Neural cell (in vitro differentiated cells): ENCODE results near the gene INPP5B. TPM values are rescaled to one million over a fixed set of nuclear protein-coding genes. Genes with fewer than 3 reads are reported as not detected.
"Not testable (repeated sequence)": the region's sequence is repeated elsewhere in the genome, so short reads cannot be mapped to it uniquely, and the experiment has no call there.

Experiments used
- H2AFZ ChIP-seq: fragments of 200-600, 300-800 bp; sonication (generic), shearing (Covaris generic); 2 replicates; pipeline ENCODE4 v1.6.0; 2014; ENCODE audit warnings: low read depth, mild to moderate bottlenecking, antibody characterized with exemption, low read length, moderate library complexity
- H3F3A ChIP-seq: fragments of 200-600 bp; shearing (Covaris generic); 2 replicates; pipeline ENCODE4 v1.6.1; 2016; ENCODE audit warnings: mild to moderate bottlenecking, moderate library complexity, mixed read lengths, antibody characterized with exemption, low read length; ENCODE audit not compliant: insufficient read depth, poor library complexity, severe bottlenecking
- H3K27ac ChIP-seq: fragments of 200-600, 300-800 bp; sonication (generic), shearing (Covaris generic); 2 replicates; pipeline ENCODE4 v1.5.1; 2014; ENCODE audit warnings: mild to moderate bottlenecking, low read length, moderate library complexity
- H3K27me3 ChIP-seq: fragments of 300-800, 200-600 bp; sonication (generic), shearing (Covaris generic); 2 replicates; pipeline ENCODE4 v1.6.0; 2014; ENCODE audit warnings: mild to moderate bottlenecking, low read depth, low read length, moderate library complexity; ENCODE audit not compliant: insufficient read depth
- H3K36me3 ChIP-seq: fragments of 300-800, 200-600 bp; sonication (generic), shearing (Covaris generic); 2 replicates; pipeline ENCODE4 v1.5.1; 2014; ENCODE audit warnings: mild to moderate bottlenecking, antibody characterized with exemption, low read length, moderate library complexity; ENCODE audit not compliant: insufficient read depth
- H3K4me2 ChIP-seq: fragments of 300-800, 200-600 bp; sonication (generic), shearing (Covaris generic); 2 replicates; pipeline ENCODE4 v1.6.0; 2014; ENCODE audit warnings: mild to moderate bottlenecking, low read length
- H3K4me3 ChIP-seq: fragments of 300-800, 200-600 bp; sonication (generic), shearing (Covaris generic); 2 replicates; pipeline ENCODE4 v1.5.1; 2014; ENCODE audit warnings: mild to moderate bottlenecking, low read length, moderate library complexity
- H3K79me2 ChIP-seq: fragments of 200-600 bp; shearing (Covaris generic); replicated peaks from 2 replicates; pipeline ENCODE4 v1.6.0; 2014; ENCODE audit warnings: mild to moderate bottlenecking, low read length, moderate library complexity; ENCODE audit not compliant: insufficient read depth
- H3K9ac ChIP-seq: fragments of 300-800, 200-600 bp; sonication (generic), shearing (Covaris generic); 2 replicates; pipeline ENCODE4 v1.6.1; 2016; ENCODE audit warnings: mild to moderate bottlenecking, low read length, mixed read lengths
- H3K9me2 ChIP-seq: fragments of 200-600 bp; shearing (Covaris generic); 2 replicates; pipeline ENCODE4 v1.6.1; 2016; ENCODE audit warnings: mild to moderate bottlenecking, low read length, mixed read lengths; ENCODE audit not compliant: insufficient read depth
- H3K9me3 ChIP-seq: fragments of 200-600, 300-800 bp; sonication (generic), shearing (Covaris generic); 2 replicates; pipeline ENCODE4 v1.6.1; 2016; ENCODE audit warnings: mild to moderate bottlenecking, mixed run types, low read length, moderate library complexity, mixed read lengths
- H4K20me1 ChIP-seq: fragments of 200-600 bp; shearing (Covaris generic); 2 replicates; pipeline ENCODE4 v1.6.1; 2016; ENCODE audit warnings: mild to moderate bottlenecking, mixed run types; ENCODE audit not compliant: insufficient read depth
- CTCF ChIP-seq: fragments of 450-650 bp; IDR thresholded peaks from 2 replicates; pipeline ENCODE4 v1.5.1; 2014; ENCODE audit warnings: antibody characterized with exemption, mild to moderate bottlenecking, moderate library complexity; ENCODE audit not compliant: poor library complexity, severe bottlenecking
- EP300 ChIP-seq: fragments of 450-650 bp; conservative IDR thresholded peaks from 2 replicates; pipeline ENCODE4 v1.6.1; 2014; ENCODE audit warnings: antibody characterized with exemption, mild to moderate bottlenecking, moderate library complexity; ENCODE audit not compliant: poor library complexity, severe bottlenecking
- EZH2 ChIP-seq: fragments of 200-600, 300-800 bp; shearing (Covaris generic), sonication (generic); IDR thresholded peaks from 2 replicates; pipeline ENCODE4 v1.6.1; 2014; ENCODE audit warnings: antibody characterized with exemption, low read length, borderline replicate concordance, mild to moderate bottlenecking; ENCODE audit not compliant: insufficient read depth, poor library complexity, severe bottlenecking
- MXI1 ChIP-seq: fragments of 450-650 bp; conservative IDR thresholded peaks from 2 replicates; pipeline ENCODE4 v1.6.1; 2014; ENCODE audit warnings: antibody characterized with exemption, mild to moderate bottlenecking; ENCODE audit not compliant: poor library complexity, severe bottlenecking
- POLR2AphosphoS5 ChIP-seq: IDR thresholded peaks from 2 replicates; pipeline ENCODE4 v1.6.1; 2012
- RAD21 ChIP-seq: fragments of 450-650 bp; conservative IDR thresholded peaks from 2 replicates; pipeline ENCODE4 v1.6.1; 2014; ENCODE audit warnings: antibody characterized with exemption, mild to moderate bottlenecking, moderate library complexity
- REST ChIP-seq: IDR thresholded peaks from 2 replicates; pipeline ENCODE4 v1.6.1; 2012; ENCODE audit warnings: borderline replicate concordance
- SMC3 ChIP-seq: fragments of 450-650 bp; conservative IDR thresholded peaks from 2 replicates; pipeline ENCODE4 v1.6.1; 2014; ENCODE audit warnings: antibody characterized with exemption, mild to moderate bottlenecking, moderate library complexity; ENCODE audit not compliant: poor library complexity
- TAF1 ChIP-seq: IDR thresholded peaks from 2 replicates; pipeline ENCODE4 v1.6.1; 2012; ENCODE audit warnings: low read depth
- polyA plus RNA-seq: library from polyadenylated mRNA; depleted of rRNA; stranded (reverse); fragments of >200 nt; gene quantifications from 2 replicates; pipeline ENCODE4 v1.2.3, GENCODE V29; 2014

Gene INPP5B
- polyA plus RNA-seq, 1 donor from 2014 or later: 13.4 TPM

GRCh38 chr1:37978541-37978940 lies 31.7 kb upstream of the INPP5B start:
- peaks cover 21% of the 10 kb centered on the region for H3K36me3 ChIP-seq
- H3K4me2 ChIP-seq: no peak overlapping the region
- no peaks in the 10 kb centered on the region for H4K20me1 ChIP-seq
- no peak overlapping the region for H3K9ac ChIP-seq
- H3K4me3 ChIP-seq: no peak overlapping the region
- H3K27ac ChIP-seq: no peak overlapping the region
- no peaks in the 10 kb centered on the region for H3F3A ChIP-seq
- H3K27me3 ChIP-seq: no peaks in the 10 kb centered on the region
- H3K9me2 ChIP-seq: no peaks in the 10 kb centered on the region
- no peaks in the 10 kb centered on the region for H3K79me2 ChIP-seq
- TF ChIP-seq CTCF (no peak), RAD21 (no peak), TAF1 (no peak), REST (no peak), MXI1 (no peak), EZH2 (no peak), EP300 (no peak), SMC3 (no peak), POLR2AphosphoS5 (no peak)
- no peak overlapping the region for H2AFZ ChIP-seq
- H3K9me3 ChIP-seq: no peaks in the 10 kb centered on the region

DNA sequence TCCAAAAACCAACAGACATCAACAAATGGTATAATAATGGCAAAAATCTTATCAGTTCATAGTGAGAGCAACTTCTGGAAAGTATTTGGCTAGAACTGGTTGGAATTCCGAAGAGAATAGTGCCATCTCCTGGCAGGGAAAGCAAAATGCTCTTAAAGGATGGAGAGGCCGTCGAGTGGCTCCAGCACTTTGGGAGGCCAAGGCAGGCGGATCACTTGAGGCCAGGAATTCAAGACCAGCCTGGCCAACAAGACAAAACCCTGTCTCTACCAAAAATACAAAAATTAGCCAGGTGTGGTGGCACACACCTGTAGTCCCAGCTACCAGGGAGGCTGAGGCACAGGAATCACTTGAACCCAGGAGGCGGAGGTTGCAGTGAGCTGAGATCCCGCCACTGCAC lies 28.2 kb upstream of the INPP5B start:
- H3K9ac ChIP-seq, H3K27me3 ChIP-seq, H3K79me2 ChIP-seq, H2AFZ ChIP-seq, H3K4me2 ChIP-seq, H3K4me3 ChIP-seq, H3K27ac ChIP-seq, H3F3A ChIP-seq, H3K9me3 ChIP-seq, H4K20me1 ChIP-seq, H3K9me2 ChIP-seq: not testable (repeated sequence)
- peaks cover 14% of the 10 kb centered on the region for H3K36me3 ChIP-seq
- peak; percentile 59 for TF ChIP-seq RAD21
- peak; percentile 67 for TF ChIP-seq CTCF
- TF ChIP-seq SMC3: peak; percentile 64
